IMR-90 (cell line): ENCODE results near the gene MORC1. TPM values are rescaled to one million over a fixed set of nuclear protein-coding genes. Genes with fewer than 3 reads are reported as not detected.

ENCODE experiments used
- ATAC-seq: fragments of 200-7000 bp; cut with Tn5 transposase; 2 replicates; pipeline ENCODE4 v1.9.1; 2020; ENCODE audit warnings: low read depth, mild to moderate bottlenecking, moderate library complexity
- BruUV-seq: library from RNA; stranded (reverse); fragments of 400-500 nt; replicated peaks from 2 replicates; lab custom pipeline; 2021; lab: Mats Ljungman, UMichigan
- CTCF ChIA-PET: fragments of 300-600 bp; formaldehyde crosslinking; extraction: SDS; loops from one replicate; lab custom pipeline; 2021; ENCODE audit warnings: antibody characterized with exemption; lab: Yijun Ruan, JAX
- POLR2A ChIA-PET: fragments of 300-600 bp; sonication (Branson Sonifier 250); formaldehyde crosslinking; loops from one replicate; lab custom pipeline; 2022; ENCODE audit warnings: antibody characterized with exemption; ENCODE audit not compliant: unreplicated experiment; lab: Charles Lee
- DNase-seq: peaks from one replicate; pipeline ENCODE4 v3.0.0; 2013
- H2AFZ ChIP-seq: replicated peaks from 2 replicates; pipeline ENCODE3; 2013; ENCODE audit warnings: low read length, mild to moderate bottlenecking; ENCODE audit not compliant: poor library complexity
- H2AK5ac ChIP-seq: 2 replicates; pipeline ENCODE4 v1.6.1; 2013; ENCODE audit warnings: low read depth, low read length, inconsistent platforms
- H2AK9ac ChIP-seq: replicated peaks from 2 replicates; pipeline ENCODE3; 2013; ENCODE audit warnings: mild to moderate bottlenecking, low read depth, low read length, moderate library complexity; ENCODE audit not compliant: poor library complexity
- H2BK120ac ChIP-seq: 2 replicates; pipeline ENCODE4 v1.6.1; 2013; ENCODE audit warnings: low read depth, low read length, inconsistent platforms
- H2BK15ac ChIP-seq: 3 replicates; pipeline ENCODE4 v1.6.1; 2013; ENCODE audit warnings: low read depth, low read length, inconsistent platforms
- H2BK20ac ChIP-seq: 2 replicates; pipeline ENCODE4 v1.6.1; 2013; ENCODE audit warnings: low read depth, mild to moderate bottlenecking, inconsistent platforms, low read length, moderate library complexity
- H2BK5ac ChIP-seq: 2 replicates; pipeline ENCODE4 v1.6.1; 2013; ENCODE audit warnings: mild to moderate bottlenecking, low read depth, low read length, inconsistent platforms; ENCODE audit not compliant: poor library complexity, severe bottlenecking
- H3K14ac ChIP-seq: replicated peaks from 2 replicates; pipeline ENCODE4 v1.6.1; 2013; ENCODE audit warnings: low read depth, low read length, inconsistent platforms
- H3K18ac ChIP-seq: 2 replicates; pipeline ENCODE4 v1.6.1; 2013; ENCODE audit warnings: low read depth, low read length, control low read depth
- H3K23ac ChIP-seq: 2 replicates; pipeline ENCODE4 v1.6.1; 2013; ENCODE audit warnings: low read depth, low read length, inconsistent platforms
- H3K27ac ChIP-seq: 2 replicates; pipeline ENCODE4 v1.5.1; 2013; ENCODE audit warnings: mild to moderate bottlenecking, control low read depth, low read length; ENCODE audit not compliant: insufficient read depth
- H3K27me3 ChIP-seq: 2 replicates; pipeline ENCODE4 v1.6.1; 2013; ENCODE audit warnings: low read length; ENCODE audit not compliant: control insufficient read depth, insufficient read depth
- H3K36me3 ChIP-seq: 2 replicates; pipeline ENCODE4 v1.6.1; 2013; ENCODE audit warnings: low read length, mixed read lengths; ENCODE audit not compliant: control insufficient read depth, insufficient read depth
- H3K4ac ChIP-seq: 2 replicates; pipeline ENCODE4 v1.6.1; 2013; ENCODE audit warnings: low read depth, low read length, inconsistent platforms
- H3K4me1 ChIP-seq: 2 replicates; pipeline ENCODE4 v1.6.1; 2013; ENCODE audit warnings: low read length, mixed read lengths; ENCODE audit not compliant: control insufficient read depth, insufficient read depth
- H3K4me2 ChIP-seq: 2 replicates; pipeline ENCODE4 v1.6.1; 2013; ENCODE audit warnings: low read depth, mild to moderate bottlenecking, control low read depth, low read length, moderate library complexity
- H3K4me3 ChIP-seq: 2 replicates; pipeline ENCODE4 v1.5.1; 2013; ENCODE audit warnings: low read depth, mild to moderate bottlenecking, control low read depth, low read length, moderate library complexity; ENCODE audit not compliant: insufficient read depth
- H3K56ac ChIP-seq: 2 replicates; pipeline ENCODE4 v1.6.1; 2013; ENCODE audit warnings: low read length, inconsistent platforms; ENCODE audit not compliant: insufficient read depth; ENCODE audit errors: extremely low read depth
- H3K79me1 ChIP-seq, 2 experiments: 2 replicates each; pipeline ENCODE4 v1.6.1; 2013; ENCODE audit warnings: low read length in 2 of 2, inconsistent platforms in 1 of 2, low read depth in 1 of 2
- H3K9ac ChIP-seq: 2 replicates; pipeline ENCODE4 v1.6.1; 2013; ENCODE audit warnings: low read depth, low read length, control low read depth
- H3K9me1 ChIP-seq: 2 replicates; pipeline ENCODE4 v1.6.1; 2013; ENCODE audit warnings: low read length, inconsistent platforms; ENCODE audit not compliant: insufficient read depth
- H3K9me3 ChIP-seq: 2 replicates; pipeline ENCODE4 v1.6.1; 2013; ENCODE audit warnings: low read length; ENCODE audit not compliant: control insufficient read depth, insufficient read depth
- H4K20me1 ChIP-seq: 2 replicates; pipeline ENCODE4 v1.6.1; 2013; ENCODE audit warnings: low read length, inconsistent platforms; ENCODE audit not compliant: insufficient read depth
- H4K5ac ChIP-seq: 2 replicates; pipeline ENCODE4 v1.6.1; 2013; ENCODE audit warnings: mild to moderate bottlenecking, low read depth, low read length, control low read depth
- H4K8ac ChIP-seq, 2 experiments: 2 replicates each; pipeline ENCODE4 v1.6.1; 2013; ENCODE audit warnings: low read depth in 2 of 2, low read length in 2 of 2, control low read depth in 1 of 2, inconsistent platforms in 1 of 2
- H4K91ac ChIP-seq: 2 replicates; pipeline ENCODE4 v1.6.1; 2013; ENCODE audit warnings: low read depth, low read length, inconsistent platforms; ENCODE audit not compliant: insufficient read depth
- BHLHE40 ChIP-seq: fragments of 150-350 bp; IDR thresholded peaks from 2 replicates; pipeline ENCODE4 v1.6.1; 2016; ENCODE audit warnings: mild to moderate bottlenecking, low read depth, low read length
- CHD1 ChIP-seq: IDR thresholded peaks from 2 replicates; pipeline ENCODE4 v1.6.1; 2012; ENCODE audit warnings: low read depth, low read length, improper control_type of control experiment
- CTCF ChIP-seq: conservative IDR thresholded peaks from 2 replicates; pipeline ENCODE4 v1.5.1; 2012; ENCODE audit warnings: mild to moderate bottlenecking, low read depth, low read length, improper control_type of control experiment
- MAFK ChIP-seq: IDR thresholded peaks from 2 replicates; pipeline ENCODE4 v1.6.1; 2012; ENCODE audit warnings: low read depth, low read length, improper control_type of control experiment
- MXI1 ChIP-seq: IDR thresholded peaks from 2 replicates; pipeline ENCODE4 v1.6.1; 2012; ENCODE audit warnings: low read depth, mild to moderate bottlenecking, low read length, moderate library complexity, borderline replicate concordance
- RAD21 ChIP-seq: IDR thresholded peaks from 2 replicates; pipeline ENCODE4 v1.6.1; 2012; ENCODE audit warnings: low read length, improper control_type of control experiment
- RFX5 ChIP-seq: IDR thresholded peaks from 2 replicates; pipeline ENCODE4 v1.8.0; 2012; ENCODE audit warnings: low read depth, mild to moderate bottlenecking, low read length, moderate library complexity
- WGBS, 2 experiments: methylation state at CpG; one replicate each; pipeline versions ENCODE4 v1.1.5 to v1.1.7; 2013; ENCODE audit warnings: missing lambda C conversion rate in 2 of 2; ENCODE audit not compliant: insufficient read length in 1 of 2; ENCODE audit errors: extremely low coverage in 2 of 2; 5-methylcytosine and 5-hydroxymethylcytosine counted together
- dilution Hi-C: fragments of 300-500 bp; cut with HindIII; formaldehyde crosslinking; loops from one replicate; pipeline ENCODE4 v1.14.3; 2018; ENCODE audit warnings: low sequenced_read_pairs; ENCODE audit not compliant: unreplicated experiment
- in situ Hi-C: fragments of 300-500 bp; cut with MboI; formaldehyde crosslinking; loops from 3 replicates; pipeline ENCODE4 v1.14.3; 2019; ENCODE audit warnings: low sequenced_read_pairs, inconsistent platforms, mixed read lengths
- intact Hi-C: fragments of 100-400 bp; cut with micrococcal nuclease; formaldehyde crosslinking; loops from 2 replicates; pipeline ENCODE4 v1.10.0; 2022
- polyA plus RNA-seq, 3 experiments: library from polyadenylated mRNA; depleted of rRNA; stranded (reverse); fragments of >200 nt; gene quantifications; 2 replicates each; pipeline ENCODE4 v1.2.3, GENCODE V29; 2012; ENCODE audit warnings: low replicate concordance in 1 of 3
- total RNA-seq: library from RNA; depleted of rRNA; stranded (reverse); fragments of >200 nt; gene quantifications from 2 replicates; pipeline ENCODE4 v1.2.3, GENCODE V29; 2012

Gene MORC1
- total and polyA plus RNA-seq, 2 of the 4 experiments (the other 2 are of a cell fraction) = not detected

GRCh38 chr3:108918866-108919265 is 199.1 kb downstream of the MORC1 start:
- no peaks in the 10 kb centered on the region for H3K4me1 ChIP-seq
- no peak overlapping the region for H4K8ac ChIP-seq
- no peaks in the 10 kb centered on the region for H3K36me3 ChIP-seq
- dilution Hi-C loops (no loop called here), intact Hi-C loops (loop anchor here (5.0 kb wide), 1 partner anchor 163 kb away; no protein-coding TSS in a partner anchor), in situ Hi-C loops (loop anchor here (5.0 to 10.0 kb wide), 2 partner anchors 257 to 424 kb away; no protein-coding TSS in a partner anchor)
- WGBS, 2 experiments = no CpG with 5 or more reads among the region's 3 CpGs
- H3K18ac ChIP-seq = no peak overlapping the region
- H3K79me1 ChIP-seq = no peaks in the 10 kb centered on the region
- no TSS peak for BruUV-seq
- H3K4me3 ChIP-seq = no peak overlapping the region
- no peak overlapping the region for H2AFZ ChIP-seq
- H3K27ac ChIP-seq = no peak overlapping the region
- DNase-seq (no peak), ATAC-seq (no peak)
- ChIA-PET POLR2A (no interaction called here), CTCF (no interaction called here)
- H3K27me3 ChIP-seq = no peaks in the 10 kb centered on the region
- no peak overlapping the region for H4K91ac ChIP-seq
- no peak overlapping the region for H2BK15ac ChIP-seq
- no peak overlapping the region for H3K9ac ChIP-seq
- H4K5ac ChIP-seq = no peak overlapping the region
- no peak overlapping the region for H3K4me2 ChIP-seq
- no peak overlapping the region for H3K56ac ChIP-seq
- no peak overlapping the region for H3K4ac ChIP-seq
- no peaks in the 10 kb centered on the region for H3K9me1 ChIP-seq
- H3K9me3 ChIP-seq = no peaks in the 10 kb centered on the region
- H2BK20ac ChIP-seq = no peak overlapping the region
- TF ChIP-seq MXI1 (no peak), RFX5 (no peak), BHLHE40 (no peak), RAD21 (no peak), CTCF (no peak), MAFK (no peak), CHD1 (no peak)
- no peak overlapping the region for H3K14ac ChIP-seq
- H2BK120ac ChIP-seq = no peak overlapping the region
- no peak overlapping the region for H2AK5ac ChIP-seq
- no peak overlapping the region for H2BK5ac ChIP-seq
- no peaks in the 10 kb centered on the region for H4K20me1 ChIP-seq
- H3K23ac ChIP-seq = no peak overlapping the region
- no peak overlapping the region for H2AK9ac ChIP-seq
